NT2/D1 (cell line): ENCODE results near the gene ANKMY2.
A peak's percentile ranks its signal among the peaks of the same experiment; 100 is the strongest.
"Not testable (repeated sequence)": the region's sequence is repeated elsewhere in the genome, so short reads cannot be mapped to it uniquely, and the experiment has no call there.

Experiments used
- DNase-seq: peaks from one replicate; pipeline ENCODE4 v3.0.0-alpha.2; 2011; ENCODE audit warnings: low read depth, low spot score
- H3K27me3 ChIP-seq: 2 replicates; pipeline ENCODE4 v1.6.0; 2011; ENCODE audit warnings: mild to moderate bottlenecking; ENCODE audit not compliant: insufficient read length, insufficient read depth
- H3K36me3 ChIP-seq: 2 replicates; pipeline ENCODE4 v1.6.1; 2011; ENCODE audit warnings: mild to moderate bottlenecking, low read length, mixed read lengths; ENCODE audit not compliant: insufficient read depth, insufficient read length
- H3K4me1 ChIP-seq: 2 replicates; pipeline ENCODE4 v1.5.1; 2011; ENCODE audit not compliant: insufficient read depth, insufficient read length
- H3K4me3 ChIP-seq: 2 replicates; pipeline ENCODE4 v1.5.1; 2011; ENCODE audit warnings: low read depth; ENCODE audit not compliant: insufficient read length
- H3K9ac ChIP-seq: 2 replicates; pipeline ENCODE4 v1.6.0; 2011; ENCODE audit warnings: low read depth; ENCODE audit not compliant: insufficient read length
- H3K9me3 ChIP-seq: 2 replicates; pipeline ENCODE4 v1.5.1; 2011; ENCODE audit warnings: mild to moderate bottlenecking, low read length; ENCODE audit not compliant: insufficient read depth
- SUZ12 ChIP-seq: IDR thresholded peaks from 2 replicates; pipeline ENCODE4 v1.6.1; 2011; ENCODE audit not compliant: insufficient read length, insufficient read depth; ENCODE audit errors: extremely low read depth
- YY1 ChIP-seq: IDR thresholded peaks from 2 replicates; pipeline ENCODE4 v1.6.1; 2011; ENCODE audit not compliant: insufficient read length, insufficient read depth
- ZNF274 ChIP-seq: IDR thresholded peaks from 2 replicates; pipeline ENCODE4 v1.6.1; 2011; ENCODE audit warnings: mild to moderate bottlenecking, low read depth, low read length

Gene ANKMY2

GRCh38 chr7:16668049-16668858 is 22.7 kb upstream of the ANKMY2 start:
- no peak for DNase-seq
- Histone ChIP-seq H3K36me3 (peaks cover 34% of the 10 kb centered on the region), H3K9ac (peak overlapping the region; percentile 13), H3K4me3 (no peak overlapping the region), H3K4me1 (no peaks in the 10 kb centered on the region), H3K27me3 (no peaks in the 10 kb centered on the region), H3K9me3 (no peaks in the 10 kb centered on the region)
- TF ChIP-seq YY1 (no peak), SUZ12 (no peak), ZNF274 (no peak)

- TF ChIP-seq ZNF274 (no peak), YY1 (no peak), SUZ12 (no peak)
- Histone ChIP-seq H3K4me3 (no peak overlapping the region), H3K9ac (no peak overlapping the region), H3K36me3 (peaks cover 30% of the 10 kb centered on the region), H3K9me3 (no peaks in the 10 kb centered on the region), H3K27me3 (no peaks in the 10 kb centered on the region), H3K4me1 (no peaks in the 10 kb centered on the region)
- DNase-seq, result no peak
Observed at GRCh38 chr7:16667355-16667754, 21.8 kb upstream of the ANKMY2 start.

- Histone ChIP-seq H3K27me3 (no peaks in the 10 kb centered on the region), H3K4me3 (no peak overlapping the region), H3K9me3 (no peaks in the 10 kb centered on the region; the same call in 1 of the 2 replicates), H3K36me3 (peaks cover 19% of the 10 kb centered on the region), H3K9ac (no peak overlapping the region), H3K4me1 (no peaks in the 10 kb centered on the region)
- DNase-seq, result no peak
- TF ChIP-seq YY1 (no peak), SUZ12 (no peak), ZNF274 (no peak)
Observed at GRCh38 chr7:16661924-16662323, 16.4 kb upstream of the ANKMY2 start.

GRCh38 chr7:16660702-16661464 is 15.3 kb upstream of the ANKMY2 start:
- Histone ChIP-seq H3K4me3 (no peak overlapping the region), H3K36me3 (peaks cover 13% of the 10 kb centered on the region), H3K27me3 (no peaks in the 10 kb centered on the region), H3K9me3 (no peaks in the 10 kb centered on the region; the same call in 1 of the 2 replicates), H3K9ac (no peak overlapping the region), H3K4me1 (no peaks in the 10 kb centered on the region)
- no peak for DNase-seq
- TF ChIP-seq ZNF274, result no peak

- not testable (repeated sequence) for H3K36me3 ChIP-seq, H3K4me3 ChIP-seq, DNase-seq, H3K9me3 ChIP-seq, H3K9ac ChIP-seq, H3K27me3 ChIP-seq, H3K4me1 ChIP-seq
Observed at GRCh38 chr7:16659854-16660497, 14.4 kb upstream of the ANKMY2 start.

- Histone ChIP-seq H3K9ac (no peak overlapping the region), H3K9me3 (no peaks in the 10 kb centered on the region; the same call in 1 of the 2 replicates), H3K4me3 (no peak overlapping the region), H3K36me3 (peaks cover 3% of the 10 kb centered on the region), H3K4me1 (no peaks in the 10 kb centered on the region), H3K27me3 (no peaks in the 10 kb centered on the region)
- no peak for DNase-seq
- no peak for TF ChIP-seq SUZ12
- no peak for TF ChIP-seq YY1
- TF ChIP-seq ZNF274, result no peak
Observed at GRCh38 chr7:16657656-16658279, 12.2 kb upstream of the ANKMY2 start.

GRCh38 chr7:16656141-16656540 is 10.6 kb upstream of the ANKMY2 start:
- no peak for TF ChIP-seq SUZ12
- TF ChIP-seq YY1, result no peak
- no peak for TF ChIP-seq ZNF274
- DNase-seq, result no peak
- no peaks in the 10 kb centered on the region; the same call in 1 of the 2 replicates for H3K9me3 ChIP-seq
- H3K36me3 ChIP-seq, result peaks cover 3% of the 10 kb centered on the region
- no peak overlapping the region for H3K4me3 ChIP-seq
- H3K4me1 ChIP-seq, result no peaks in the 10 kb centered on the region
- H3K27me3 ChIP-seq, result no peaks in the 10 kb centered on the region
- H3K9ac ChIP-seq, result no peak overlapping the region
